Germinal center (tissue), 1 donor: ENCODE results near the gene TXNRD2.
A peak's percentile ranks its signal among the peaks of the same experiment; 100 is the strongest.

Experiments used
- DNase-seq: peaks from one replicate; pipeline ENCODE4 v3.0.0; 2012; ENCODE audit warnings: mixed read lengths, low spot score

TXNRD2 gene

GRCh38 chr22:19862619-19863246 lies 78.9 kb downstream of the TXNRD2 start:
- DNase-seq = no peak

DNA sequence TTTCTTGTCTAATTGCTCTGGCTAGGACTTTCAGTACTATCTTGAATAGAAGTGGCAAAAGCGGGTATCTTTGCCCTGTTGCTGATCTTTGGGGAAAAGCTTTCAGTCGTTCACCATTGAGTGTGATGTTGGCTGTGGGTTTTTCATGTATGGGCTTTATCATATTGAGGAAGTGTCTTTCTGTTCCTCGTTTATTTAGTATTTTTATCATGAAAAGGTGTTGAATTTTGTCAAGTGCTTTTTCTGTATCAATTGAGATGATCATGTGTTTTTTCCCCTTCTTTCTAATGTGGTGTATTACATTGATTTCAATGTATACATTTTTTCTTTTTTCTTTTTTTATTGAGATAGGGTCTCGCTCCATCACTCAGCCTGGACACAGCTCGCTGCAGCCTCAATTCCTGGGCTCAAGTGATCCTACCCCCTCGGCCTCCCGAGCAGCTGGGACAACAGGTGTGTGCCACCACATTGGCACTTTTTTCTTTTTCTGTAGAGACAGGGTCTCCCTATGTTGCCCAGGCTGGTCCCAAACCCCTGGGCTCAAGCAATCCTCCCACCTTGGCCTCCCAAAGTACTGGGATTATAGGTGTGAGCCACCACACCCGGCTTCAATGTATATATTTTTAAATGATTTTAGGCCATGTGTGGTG lies 81.6 kb downstream of the TXNRD2 start:
- no peak for DNase-seq

- no peak for DNase-seq
These were observed 84.2 kb downstream of the TXNRD2 start for GRCh38 chr22:19857382-19857781.

DNA sequence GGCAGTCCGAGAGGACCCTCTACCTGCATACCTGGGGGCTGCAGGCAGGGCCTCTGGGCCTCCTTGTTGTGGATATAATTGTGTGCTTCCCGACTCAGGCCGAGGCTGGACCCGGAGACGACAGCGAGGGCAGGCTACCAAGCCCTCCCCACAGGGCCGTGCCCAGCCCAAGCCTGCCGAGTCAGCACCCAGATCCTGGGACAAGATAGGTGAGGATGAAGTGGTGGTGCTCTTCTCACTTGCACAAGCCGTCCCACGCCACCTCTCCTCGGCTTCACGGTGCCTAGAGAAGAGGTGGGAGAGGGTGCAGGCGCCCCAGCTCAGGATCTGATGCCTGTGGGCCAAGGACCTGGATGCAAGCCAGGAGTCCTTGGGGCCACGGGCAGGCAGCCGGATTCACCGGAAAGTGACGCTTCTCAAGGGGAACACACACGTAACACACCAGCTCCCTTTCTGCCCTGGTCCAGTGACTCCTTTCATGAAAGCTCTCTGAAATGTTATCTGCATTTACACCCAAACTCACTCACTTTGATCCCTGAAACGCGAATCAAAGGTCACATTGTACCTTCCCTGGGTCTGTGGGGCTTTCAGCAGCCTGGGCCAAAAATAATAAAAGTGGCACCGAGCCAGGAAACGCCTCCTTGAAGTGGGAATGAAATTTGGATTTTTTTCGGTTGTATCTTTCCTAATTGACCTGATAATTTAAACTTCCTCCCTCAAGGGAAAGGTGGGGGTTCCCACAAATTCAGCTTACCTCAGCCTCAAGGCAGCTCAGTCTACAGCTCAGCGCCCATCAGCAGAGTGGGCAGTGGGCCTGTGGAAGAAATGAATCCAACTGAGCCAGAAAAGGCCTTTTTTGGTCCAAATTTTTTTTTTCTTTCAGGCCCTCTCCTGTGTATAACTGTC lies 85.9 kb downstream of the TXNRD2 start:
- peak; percentile 55 for DNase-seq

- peak; percentile 98 for DNase-seq
These were observed 86.7 kb downstream of the TXNRD2 start, which contains the start of the genes GNB1L and RTL10 for GRCh38 chr22:19854778-19855503. Gene GNB1L (minus strand): TSS chr22:19854874. CDS start chr22:19821355, 33,519 bp downstream. Gene RTL10 (minus strand): TSS chr22:19854874. CDS start chr22:19852261, 2,613 bp downstream.

DNA sequence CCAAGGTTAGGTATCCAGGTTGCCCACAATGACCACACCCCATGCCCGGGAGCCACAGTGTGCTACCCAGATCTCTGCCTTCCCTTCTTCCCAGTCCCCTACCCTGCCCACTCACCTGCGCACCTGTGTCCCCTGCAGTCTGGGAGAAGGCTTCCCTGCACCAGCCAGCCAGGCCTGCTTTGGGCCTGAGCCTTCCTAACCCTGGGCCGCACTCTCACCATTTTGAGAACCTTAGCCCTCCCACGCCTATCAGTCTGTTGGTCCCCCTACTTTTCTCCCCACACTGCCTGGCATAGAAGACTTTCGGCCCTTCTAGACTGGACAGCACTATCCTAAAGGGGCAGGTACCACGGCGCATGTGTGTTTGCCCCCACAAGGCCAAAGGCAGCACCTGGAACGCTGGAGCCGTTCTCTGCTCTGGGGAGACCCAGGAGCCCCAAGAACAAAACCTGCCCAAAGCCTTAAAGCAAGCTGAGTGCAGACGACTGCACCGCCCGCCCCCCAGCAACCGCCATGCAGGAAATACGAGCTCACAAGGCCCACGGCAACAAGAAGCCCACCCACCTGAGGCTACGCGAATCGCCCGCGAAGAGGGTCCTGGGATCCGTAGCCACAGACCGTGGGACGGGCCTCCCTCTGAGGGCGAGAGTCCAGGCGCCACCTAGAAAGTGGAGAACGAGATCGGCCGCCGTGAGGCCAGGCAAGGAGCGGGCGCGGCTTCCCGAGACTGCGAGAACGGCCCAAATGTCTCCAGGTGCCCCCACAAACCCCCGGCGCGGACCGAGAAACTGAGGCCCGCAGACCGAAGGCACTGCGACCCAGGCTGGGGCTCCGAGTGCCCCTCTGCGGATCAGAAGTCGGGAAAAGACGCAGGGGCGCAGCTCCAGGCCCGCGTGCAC lies 87.5 kb downstream of the TXNRD2 start:
- DNase-seq = peak; percentile 26

GRCh38 chr22:19853058-19853878 lies 88.3 kb downstream of the TXNRD2 start:
- no peak for DNase-seq

DNA sequence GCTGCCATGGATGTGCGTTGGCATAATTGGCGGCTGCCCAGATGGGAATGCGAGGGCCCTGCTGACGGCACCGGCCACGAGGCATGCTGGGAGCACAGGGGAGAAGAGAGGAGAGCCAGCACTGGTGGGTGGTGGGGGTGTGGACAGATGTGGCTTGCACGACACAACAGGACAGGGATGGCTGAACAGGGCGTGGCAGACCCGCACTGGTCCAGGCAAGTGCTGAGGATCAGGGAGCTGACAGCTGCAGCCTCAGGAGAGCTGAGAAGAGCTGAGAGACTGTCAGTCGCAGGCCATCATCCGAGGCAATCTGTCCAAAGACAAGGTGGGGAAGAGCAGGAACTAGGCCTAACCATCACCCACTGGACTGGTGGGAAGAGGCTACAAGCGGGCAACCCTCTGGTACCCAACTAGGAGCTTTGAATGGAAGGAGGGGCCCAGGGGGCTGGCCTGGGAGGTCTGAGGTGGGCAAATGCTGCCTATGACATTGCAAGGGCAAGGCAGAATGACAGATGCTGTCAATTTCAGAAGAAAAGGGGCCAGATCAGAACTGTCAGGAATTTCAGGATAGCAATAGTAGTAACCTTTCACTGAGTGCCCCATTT lies 89.3 kb downstream of the TXNRD2 start:
- DNase-seq = no peak

DNA sequence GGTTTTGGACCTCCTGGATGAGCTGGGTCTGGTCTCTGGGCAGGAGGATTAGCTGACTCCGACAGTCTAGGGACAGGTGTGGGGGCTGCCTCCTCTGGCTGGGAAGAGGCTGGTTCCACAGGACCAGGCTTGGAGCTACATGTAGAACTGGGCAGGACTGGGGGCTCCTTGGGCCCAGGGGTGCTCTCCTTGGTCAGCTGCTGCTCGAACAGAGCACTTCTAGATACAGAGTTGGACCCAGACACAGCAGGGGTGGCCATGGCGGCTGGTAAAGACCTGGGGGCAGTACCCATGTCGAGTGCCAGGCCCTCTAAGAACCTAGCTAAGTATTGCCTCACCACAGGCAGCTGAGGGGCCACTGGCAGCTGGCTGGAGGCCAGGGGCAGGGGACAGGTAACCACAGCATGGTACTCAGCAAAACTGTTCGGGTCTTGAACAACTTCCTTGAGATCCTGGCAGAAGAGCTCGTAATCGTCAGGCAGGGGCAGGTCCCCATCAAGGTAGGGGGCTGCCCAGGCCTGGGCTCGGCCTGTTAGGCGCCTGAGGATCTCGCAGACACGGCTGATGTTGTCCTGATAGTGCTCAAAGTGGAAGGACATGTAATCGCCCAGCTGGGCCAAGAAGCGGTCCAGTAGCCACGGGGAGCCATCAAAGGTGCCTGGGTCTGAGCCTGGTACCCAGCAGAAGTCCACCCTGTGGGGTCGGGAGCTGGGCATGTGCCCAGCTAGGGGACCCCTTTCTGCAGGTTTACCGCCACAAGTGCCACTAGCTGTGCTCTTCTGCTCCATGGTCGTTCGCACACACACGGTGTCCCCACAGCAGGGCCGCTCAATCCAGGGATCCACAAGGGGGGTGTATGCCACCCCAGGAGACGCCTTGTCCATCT lies 90.1 kb downstream of the TXNRD2 start:
- DNase-seq = no peak

GRCh38 chr22:19850763-19851109 lies 90.9 kb downstream of the TXNRD2 start:
- no peak for DNase-seq

DNA sequence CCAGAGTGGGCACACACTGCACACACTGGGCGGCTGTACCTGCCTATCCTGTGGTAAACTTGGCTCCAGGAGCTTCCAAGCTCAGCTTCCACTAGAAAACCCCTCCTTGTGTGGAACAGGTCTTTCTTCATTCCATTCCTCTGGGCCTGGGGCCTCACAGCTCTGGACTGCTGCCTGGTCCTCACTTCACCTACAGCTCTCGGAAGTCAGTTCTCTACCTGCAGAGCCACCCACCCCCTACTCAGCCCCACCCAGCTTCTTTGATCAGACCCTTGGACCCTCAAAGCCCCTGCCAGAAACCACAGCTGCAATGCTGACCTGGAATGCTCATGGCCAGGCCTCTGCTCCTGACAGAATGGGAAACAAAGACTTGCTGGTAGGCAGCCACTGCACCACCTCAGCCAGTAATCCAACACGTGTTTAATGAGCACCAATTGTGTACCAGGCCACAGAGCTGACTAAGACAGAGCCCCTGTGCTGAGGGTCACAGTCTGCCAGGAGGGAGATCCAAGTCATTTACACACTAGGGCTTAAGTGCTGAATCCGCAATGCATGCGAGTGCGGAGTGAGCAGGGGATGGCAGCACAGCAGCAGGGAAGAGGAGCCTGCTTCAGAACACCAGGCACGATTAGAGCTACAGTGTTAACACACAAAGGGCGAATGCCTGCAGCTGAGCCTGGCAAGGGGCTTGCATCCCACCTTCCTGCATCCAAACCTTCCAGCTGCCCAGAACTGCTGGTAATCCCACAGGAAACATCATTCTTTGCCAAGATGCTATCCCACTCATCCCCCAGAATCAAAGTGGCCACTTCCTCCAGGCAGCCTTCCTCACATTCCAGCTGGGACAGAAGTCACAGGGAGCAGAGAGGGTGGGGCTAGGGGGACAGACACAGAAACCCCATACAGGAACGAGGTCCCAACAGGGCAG lies 91.5 kb downstream of the TXNRD2 start:
- DNase-seq = no peak

- no peak for DNase-seq
These were observed 93.1 kb downstream of the TXNRD2 start for GRCh38 chr22:19848298-19849224.

GRCh38 chr22:19847345-19847632 lies 94.3 kb downstream of the TXNRD2 start:
- no peak for DNase-seq

- DNase-seq = no peak
These were observed 94.8 kb downstream of the TXNRD2 start for GRCh38 chr22:19846620-19847344.

GRCh38 chr22:19845054-19845722 lies 96.4 kb downstream of the TXNRD2 start:
- DNase-seq = no peak
